Gastroesophageal sphincter (tissue), 3 donors: ENCODE results near the gene HRC.

ENCODE experiments used
- EP300 ChIP-seq: sonication (generic); formaldehyde crosslinking; IDR thresholded peaks from one replicate; pipeline ENCODE4 v1.6.1; 2017; ENCODE audit warnings: antibody characterized with exemption, mild to moderate bottlenecking
- TF ChIP-seq, protein P1 (sequence below), 4 experiments: fragments of 200-600 bp in 2 of 4; fragments of 450-650 bp in 2 of 4; sonication (generic) in 1 of 4; IDR thresholded peaks; one replicate each; pipeline ENCODE4 v1.5.1; 2017 to 2019; ENCODE audit warnings: antibody characterized with exemption in 4 of 4, mild to moderate bottlenecking in 2 of 4, moderate library complexity in 2 of 4

DNA sequence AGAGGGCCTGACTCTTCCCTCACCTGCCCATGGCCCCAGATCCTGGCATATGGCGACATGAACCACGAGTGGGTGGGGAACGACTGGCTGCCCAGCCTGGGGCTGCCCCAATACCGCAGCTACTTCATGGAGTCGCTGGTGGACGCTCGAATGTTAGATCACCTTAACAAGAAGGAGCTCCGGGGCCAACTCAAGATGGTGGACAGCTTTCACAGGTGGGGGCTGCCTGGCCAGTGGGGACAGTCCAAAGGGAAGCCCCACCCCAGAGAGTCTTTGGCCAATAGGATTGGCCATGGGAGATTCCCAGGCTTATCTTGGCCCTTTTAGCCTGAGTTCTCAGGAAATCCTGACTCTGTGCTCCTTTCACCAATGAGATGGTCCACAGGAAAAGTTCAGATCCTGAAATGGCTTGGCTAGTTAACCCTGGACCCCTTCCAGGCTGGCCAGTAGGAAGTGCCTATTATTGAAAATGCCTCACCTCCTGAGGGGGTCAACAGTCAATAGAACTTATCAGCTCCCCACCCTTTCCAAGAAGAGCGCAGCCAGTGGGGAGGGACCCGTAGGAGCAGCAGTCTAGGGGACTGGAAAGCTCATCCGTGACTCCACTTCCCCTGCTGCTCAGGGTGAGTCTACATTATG is 7.0 kb downstream of the HRC start:
- TF ChIP-seq, protein P1, sequence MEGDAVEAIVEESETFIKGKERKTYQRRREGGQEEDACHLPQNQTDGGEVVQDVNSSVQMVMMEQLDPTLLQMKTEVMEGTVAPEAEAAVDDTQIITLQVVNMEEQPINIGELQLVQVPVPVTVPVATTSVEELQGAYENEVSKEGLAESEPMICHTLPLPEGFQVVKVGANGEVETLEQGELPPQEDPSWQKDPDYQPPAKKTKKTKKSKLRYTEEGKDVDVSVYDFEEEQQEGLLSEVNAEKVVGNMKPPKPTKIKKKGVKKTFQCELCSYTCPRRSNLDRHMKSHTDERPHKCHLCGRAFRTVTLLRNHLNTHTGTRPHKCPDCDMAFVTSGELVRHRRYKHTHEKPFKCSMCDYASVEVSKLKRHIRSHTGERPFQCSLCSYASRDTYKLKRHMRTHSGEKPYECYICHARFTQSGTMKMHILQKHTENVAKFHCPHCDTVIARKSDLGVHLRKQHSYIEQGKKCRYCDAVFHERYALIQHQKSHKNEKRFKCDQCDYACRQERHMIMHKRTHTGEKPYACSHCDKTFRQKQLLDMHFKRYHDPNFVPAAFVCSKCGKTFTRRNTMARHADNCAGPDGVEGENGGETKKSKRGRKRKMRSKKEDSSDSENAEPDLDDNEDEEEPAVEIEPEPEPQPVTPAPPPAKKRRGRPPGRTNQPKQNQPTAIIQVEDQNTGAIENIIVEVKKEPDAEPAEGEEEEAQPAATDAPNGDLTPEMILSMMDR (IDR thresholded peaks at IDR 0.05) = no peak
- no peak for TF ChIP-seq EP300
